Fibroblast of skin of scalp (primary cell): ENCODE data around the gene TBC1D2. TPM values are rescaled to one million over a fixed set of nuclear protein-coding genes. Genes with fewer than 3 reads are reported as not detected.
"Not testable (repeated sequence)": the region's sequence is repeated elsewhere in the genome, so short reads cannot be mapped to it uniquely, and the experiment has no call there.

Experiments used
- DNase-seq: peaks from one replicate; pipeline ENCODE4 v3.0.0-alpha.2; 2013
- polyA plus RNA-seq, 2 experiments: library from polyadenylated mRNA; unstranded; fragments of 120-200 nt; gene quantifications; one replicate each; pipeline ENCODE4 v1.2.1, GENCODE V29; 2013; ENCODE audit not compliant: insufficient read length in 2 of 2

Gene TBC1D2, protein sequence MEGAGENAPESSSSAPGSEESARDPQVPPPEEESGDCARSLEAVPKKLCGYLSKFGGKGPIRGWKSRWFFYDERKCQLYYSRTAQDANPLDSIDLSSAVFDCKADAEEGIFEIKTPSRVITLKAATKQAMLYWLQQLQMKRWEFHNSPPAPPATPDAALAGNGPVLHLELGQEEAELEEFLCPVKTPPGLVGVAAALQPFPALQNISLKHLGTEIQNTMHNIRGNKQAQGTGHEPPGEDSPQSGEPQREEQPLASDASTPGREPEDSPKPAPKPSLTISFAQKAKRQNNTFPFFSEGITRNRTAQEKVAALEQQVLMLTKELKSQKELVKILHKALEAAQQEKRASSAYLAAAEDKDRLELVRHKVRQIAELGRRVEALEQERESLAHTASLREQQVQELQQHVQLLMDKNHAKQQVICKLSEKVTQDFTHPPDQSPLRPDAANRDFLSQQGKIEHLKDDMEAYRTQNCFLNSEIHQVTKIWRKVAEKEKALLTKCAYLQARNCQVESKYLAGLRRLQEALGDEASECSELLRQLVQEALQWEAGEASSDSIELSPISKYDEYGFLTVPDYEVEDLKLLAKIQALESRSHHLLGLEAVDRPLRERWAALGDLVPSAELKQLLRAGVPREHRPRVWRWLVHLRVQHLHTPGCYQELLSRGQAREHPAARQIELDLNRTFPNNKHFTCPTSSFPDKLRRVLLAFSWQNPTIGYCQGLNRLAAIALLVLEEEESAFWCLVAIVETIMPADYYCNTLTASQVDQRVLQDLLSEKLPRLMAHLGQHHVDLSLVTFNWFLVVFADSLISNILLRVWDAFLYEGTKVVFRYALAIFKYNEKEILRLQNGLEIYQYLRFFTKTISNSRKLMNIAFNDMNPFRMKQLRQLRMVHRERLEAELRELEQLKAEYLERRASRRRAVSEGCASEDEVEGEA
- polyA plus RNA-seq (2013, experiment 1 of 2; ENCODE audit: insufficient read length): 10.4 TPM
- 9.7 TPM for polyA plus RNA-seq (2013, experiment 2 of 2; ENCODE audit: insufficient read length)

DNA sequence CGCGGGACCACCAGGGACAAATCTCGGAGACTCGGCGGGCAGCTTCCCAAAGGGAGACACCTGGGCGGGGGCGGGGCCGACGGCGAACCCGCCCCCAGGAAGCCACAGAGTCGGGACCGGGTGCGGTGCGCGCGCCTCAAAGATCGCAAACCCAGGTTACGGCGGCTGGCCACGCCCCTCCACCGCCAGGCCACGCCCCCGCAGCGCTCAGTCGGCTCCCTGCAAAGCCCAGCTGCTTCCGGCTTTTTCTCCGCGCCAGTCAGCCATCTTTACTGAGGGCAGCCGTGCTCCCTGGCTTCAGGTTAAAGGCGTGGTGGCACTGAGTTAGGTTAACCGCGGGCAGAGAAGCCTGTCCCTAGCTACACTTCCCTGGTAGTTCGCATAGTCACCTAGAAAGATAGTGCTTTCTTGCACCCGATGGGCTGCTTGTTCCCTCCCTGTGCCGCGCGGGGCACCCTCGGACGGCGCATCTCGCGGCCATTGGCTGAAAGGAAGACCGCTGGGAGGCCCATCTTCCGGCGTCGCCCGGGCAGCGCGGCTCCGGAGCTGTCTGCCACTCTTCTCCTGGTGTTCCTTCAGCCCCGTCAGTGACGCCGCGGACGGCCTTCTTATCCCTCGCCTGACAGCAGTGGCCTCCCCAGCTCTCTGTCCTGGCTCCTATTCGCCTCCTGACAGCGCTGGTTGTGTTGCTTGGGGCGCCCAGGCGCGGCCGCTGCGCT lies at the start of gene TBC1D2:
TSS of gene TBC1D2 (minus strand) at position 72 of the 719 bp plus-strand sequence. CDS start 108 bp downstream, outside the sequence.
- peak; percentile 93 for DNase-seq

DNA sequence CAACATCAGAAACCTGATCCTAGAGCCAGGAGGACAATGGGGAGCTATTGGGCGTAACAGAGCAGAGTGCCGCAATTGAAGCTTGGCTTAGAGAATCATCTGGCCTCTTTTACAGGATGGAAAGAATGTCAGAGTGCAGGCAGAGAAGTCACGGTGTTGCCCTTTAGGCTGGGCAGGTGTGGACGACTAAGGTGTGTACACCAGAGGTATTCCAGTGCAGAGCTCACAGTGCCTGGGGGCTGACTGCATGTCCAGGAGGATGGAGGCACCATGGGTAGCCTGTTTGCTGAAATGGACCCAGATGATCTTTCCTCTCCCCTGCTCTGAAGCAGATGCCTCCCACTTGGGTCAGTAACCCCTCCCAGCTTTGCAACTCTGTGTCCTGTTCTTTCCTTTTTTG lies 48.9 kb upstream of the TBC1D2 start:
- DNase-seq: no peak

DNA sequence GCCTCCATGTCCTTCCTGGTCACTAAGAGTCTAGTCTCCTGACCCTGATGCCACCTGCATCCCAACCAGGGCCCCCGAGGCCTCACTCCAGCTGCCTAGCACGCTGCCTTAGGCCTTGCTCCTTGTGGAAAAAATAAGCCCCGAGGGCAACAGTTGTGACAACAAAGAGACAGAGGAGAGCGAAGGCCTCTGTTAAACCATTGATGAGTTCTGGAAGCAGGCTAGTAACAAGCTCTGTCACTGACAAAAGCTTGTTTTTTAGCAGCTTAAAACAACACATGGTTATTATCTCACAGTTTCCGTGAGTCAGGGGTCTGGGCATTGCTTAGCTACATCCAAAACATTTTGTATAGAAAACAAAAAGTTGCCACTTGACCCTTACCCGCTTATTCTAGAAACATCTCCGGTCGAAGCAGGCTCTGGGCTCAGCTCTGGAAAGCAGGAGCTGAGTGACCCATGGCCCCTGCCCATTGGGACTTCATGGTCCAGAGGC lies 48.2 kb upstream of the TBC1D2 start:
- no peak for DNase-seq

DNA sequence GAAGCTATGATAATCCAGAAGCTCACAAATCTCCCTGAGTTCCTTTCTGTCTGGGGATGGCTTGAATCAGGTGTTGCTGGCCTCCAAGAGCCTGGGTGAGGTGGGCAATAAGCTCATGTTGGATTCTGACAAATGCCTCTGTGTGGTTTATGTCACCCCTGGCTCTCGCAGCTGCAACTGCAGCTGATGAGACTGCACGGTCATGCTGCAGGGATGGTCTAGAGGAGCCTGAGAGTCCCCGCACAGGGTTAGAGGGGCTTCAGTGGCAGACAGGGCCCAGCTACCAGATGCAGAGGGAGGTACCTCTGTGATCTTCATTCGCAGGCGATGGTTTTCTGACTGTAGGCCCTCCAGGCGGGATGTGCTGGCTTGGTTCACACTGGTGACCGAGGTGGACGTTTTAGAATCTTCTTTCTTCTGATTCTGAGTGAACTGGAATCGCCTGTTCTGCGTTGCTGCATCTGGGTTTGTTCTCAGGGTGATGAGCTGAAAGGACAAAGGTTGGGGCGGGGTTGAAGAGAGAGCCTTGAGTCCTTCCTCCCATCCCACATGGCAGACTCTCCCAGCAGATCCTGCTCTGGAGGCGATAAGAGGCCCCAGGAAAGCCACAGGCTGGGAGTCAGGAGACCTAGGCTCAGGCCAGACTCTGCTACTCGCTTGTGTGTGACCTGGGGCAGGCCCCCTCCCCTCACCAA lies 47.6 kb upstream of the TBC1D2 start:
- DNase-seq: no peak

DNA sequence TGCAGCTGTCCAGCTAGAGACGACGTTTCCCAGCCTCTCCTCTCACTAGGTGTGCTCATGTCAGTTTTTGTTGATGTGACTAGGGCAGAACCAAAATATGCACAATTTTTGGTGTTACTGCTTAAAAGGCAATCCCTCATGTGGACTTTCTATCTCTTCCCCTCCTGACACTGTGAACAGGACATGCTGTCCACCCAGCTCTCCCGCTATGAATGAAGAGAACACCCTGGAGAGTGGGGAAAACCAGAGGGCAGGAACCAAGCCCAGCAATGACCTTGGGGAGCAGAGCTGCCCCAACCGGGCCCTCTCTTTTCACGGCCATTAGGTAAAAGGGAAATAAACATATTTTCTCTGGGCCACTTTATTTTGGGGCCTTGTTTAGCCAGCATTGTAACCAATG lies 46.7 kb upstream of the TBC1D2 start:
- no peak for DNase-seq

DNA sequence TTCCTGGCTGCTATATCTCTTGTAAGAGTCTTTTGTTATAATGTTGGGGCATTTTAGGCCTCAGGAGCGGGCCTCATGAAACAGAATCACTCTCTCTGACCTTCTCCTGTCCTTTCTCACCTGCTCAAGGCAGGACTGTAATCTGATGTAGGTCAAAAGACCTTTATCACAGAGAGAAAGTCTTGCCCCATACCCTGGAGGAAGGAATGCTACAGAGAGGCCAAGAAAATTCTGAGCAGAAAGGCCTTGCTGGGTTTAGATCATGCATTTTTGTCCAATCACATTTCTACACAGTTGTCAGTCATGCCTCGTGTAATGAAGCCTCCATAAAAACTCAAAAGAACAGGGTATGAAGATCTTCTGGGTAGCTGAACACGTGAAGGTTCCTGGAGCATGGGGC lies 45.2 kb upstream of the TBC1D2 start:
- no peak for DNase-seq

DNA sequence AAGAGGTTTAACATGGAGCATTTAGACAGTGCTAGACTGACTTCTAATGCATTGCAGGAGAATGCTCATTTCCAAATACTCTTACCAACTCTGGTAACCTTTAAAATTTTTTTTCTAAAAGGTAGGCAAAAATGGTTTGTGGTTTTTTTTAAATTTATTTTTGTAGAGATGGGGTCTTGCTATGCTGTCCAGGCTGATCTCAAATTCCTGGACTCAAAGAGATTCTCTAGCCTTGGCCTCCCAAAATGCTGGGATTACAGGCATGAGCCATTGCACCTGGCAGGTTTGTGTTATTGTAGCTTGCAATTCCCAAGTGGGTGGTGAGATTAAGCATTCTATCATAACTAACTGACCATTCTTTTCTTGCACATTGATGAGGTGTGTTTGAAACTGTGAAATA lies 43.0 kb upstream of the TBC1D2 start:
- no peak for DNase-seq

DNA sequence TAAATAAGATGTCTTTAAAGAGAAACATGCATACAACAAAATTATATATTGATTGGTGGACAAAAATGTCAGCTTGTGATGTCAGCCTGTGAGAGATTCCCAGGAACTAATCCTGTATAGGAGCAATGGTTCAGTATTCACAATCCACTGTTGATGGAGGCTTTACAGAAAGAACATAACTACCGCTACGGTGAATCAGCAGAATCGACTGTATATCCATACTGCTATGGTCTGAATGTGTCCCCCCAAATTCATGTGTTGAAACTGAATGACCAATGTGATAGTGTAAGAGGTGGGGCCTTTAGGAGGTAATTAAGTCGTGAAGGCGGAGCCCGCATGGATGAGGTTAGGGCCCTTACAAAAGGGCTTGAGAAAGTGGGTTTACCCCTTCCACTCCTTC lies 40.4 kb upstream of the TBC1D2 start:
- no peak for DNase-seq

DNA sequence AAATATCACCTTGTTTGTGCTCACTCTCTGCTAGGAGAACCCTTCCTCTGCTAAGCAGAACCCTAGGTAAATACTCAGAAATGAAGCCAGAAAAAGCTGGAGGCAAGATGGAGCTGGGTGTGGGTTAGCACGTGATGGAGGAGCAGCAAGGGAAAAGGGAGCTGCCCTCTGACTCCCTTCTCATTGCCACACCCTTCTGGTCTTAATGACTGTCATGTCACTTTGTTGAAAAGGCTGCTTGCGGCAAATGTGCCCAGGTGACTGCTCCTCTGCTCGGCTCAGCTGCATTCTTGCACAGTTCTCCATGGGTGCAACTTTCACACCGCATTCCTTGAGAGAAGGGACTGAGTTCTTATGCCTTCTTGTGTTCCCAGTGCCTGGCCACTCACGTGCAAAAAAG lies 36.4 kb upstream of the TBC1D2 start:
- no peak for DNase-seq

DNA sequence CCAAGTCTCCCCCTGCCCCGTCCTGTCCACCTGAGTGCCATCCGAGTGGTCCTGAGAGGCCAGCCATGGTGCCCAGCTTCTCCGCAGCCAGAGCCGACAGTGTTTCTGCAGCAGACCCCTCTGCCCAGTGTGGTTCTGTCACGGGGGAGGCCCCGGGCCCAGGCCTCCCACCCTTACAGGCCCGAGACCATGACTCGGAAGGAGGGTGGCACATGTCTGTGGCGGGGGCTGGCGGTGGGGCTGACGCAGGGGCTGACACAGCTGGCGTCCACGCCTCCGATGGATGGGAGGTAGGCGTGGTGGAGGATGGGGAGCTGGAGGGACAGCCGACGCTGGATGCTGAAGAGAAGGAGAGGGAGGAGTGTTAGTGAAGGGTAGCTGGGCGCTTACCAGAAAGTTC lies 35.0 kb upstream of the TBC1D2 start:
- no peak for DNase-seq

DNA sequence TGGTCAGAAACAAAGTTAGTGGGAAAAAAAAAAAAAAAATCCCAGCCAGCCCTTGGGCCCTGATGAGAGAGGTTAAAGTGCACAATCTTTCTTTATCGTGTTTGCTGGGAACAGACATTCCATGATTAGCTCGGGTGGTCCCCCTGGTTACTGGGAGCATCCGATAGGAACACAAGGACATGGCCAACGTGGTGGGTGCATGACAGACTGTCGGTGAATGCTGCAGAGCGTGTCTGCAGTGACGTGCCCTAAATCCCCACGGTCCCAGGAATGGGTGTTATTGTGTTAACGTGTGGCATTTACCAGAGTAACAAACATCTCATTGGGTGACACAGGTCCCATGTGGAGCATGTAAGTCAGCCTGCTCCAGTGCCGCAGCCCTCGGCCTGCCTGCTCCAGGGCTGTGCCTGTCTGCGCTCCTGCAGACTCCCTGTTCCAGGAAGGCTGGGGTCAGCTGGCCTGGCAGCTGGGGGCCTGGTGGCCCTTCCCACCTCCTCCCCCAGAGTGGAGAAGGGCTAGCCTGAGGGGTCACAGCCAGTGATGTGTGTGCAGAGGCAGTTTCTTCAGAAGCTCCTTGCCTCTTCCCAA lies 34.3 kb upstream of the TBC1D2 start:
- DNase-seq: no peak

DNA sequence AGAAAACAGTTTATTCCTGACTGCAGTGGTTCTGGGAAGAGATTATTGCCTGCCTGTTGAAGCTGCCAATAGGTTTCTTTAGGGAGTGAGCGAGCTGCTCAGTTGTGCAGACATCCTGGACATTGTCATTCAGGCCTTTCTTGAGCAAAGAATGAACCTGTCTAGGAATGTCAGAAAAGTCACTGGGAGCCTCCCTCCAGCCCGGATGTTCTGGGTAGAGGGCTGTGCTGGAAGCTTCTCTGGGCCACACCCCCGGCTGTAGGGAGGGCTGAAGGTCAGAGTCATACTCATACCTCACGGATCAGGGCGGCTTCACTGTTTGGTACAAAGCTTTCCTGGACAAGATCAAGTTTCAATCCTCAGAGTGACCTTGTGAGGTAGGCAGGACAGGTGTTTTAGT lies 33.4 kb upstream of the TBC1D2 start:
- no peak for DNase-seq

DNA sequence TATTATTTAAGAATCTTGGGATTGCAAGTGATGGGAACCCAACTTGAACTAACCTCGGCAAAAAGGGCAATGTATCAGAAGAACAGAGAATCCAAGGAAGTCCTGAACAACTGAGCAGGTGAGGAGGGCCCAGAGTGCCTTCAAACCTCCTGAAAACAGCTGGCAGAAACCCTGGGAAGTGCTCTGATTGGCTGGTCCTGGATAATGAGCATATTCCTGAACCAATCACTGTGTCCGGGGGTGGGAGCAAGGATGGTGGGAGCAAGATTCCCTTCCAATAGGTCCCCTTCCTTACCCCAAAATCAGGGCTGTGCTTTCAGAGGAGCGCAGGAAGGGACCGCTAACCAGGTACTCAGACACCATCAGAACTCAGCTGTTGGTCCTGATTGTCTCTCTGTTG lies 31.9 kb upstream of the TBC1D2 start:
- no peak for DNase-seq

DNA sequence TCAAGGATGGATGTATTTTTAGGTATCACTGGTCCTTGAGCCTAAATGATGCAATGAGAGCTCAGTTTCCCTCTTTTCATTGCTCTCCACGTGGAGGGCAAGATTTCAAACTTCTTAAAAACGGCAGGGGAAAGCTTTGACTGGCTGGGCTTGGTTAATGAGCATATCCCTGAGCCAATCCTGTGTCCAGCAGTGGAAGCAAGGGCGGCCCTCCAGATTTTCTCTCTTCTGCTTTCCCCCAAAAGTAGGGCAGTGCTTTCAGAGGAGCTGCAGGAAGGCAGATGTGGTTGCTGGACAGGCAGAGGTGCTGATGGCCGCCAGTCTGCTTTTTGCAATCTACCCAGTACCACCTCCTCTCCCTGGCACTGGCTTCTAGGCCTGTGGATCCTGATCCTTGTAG lies 30.0 kb upstream of the TBC1D2 start:
- DNase-seq: no peak

DNA sequence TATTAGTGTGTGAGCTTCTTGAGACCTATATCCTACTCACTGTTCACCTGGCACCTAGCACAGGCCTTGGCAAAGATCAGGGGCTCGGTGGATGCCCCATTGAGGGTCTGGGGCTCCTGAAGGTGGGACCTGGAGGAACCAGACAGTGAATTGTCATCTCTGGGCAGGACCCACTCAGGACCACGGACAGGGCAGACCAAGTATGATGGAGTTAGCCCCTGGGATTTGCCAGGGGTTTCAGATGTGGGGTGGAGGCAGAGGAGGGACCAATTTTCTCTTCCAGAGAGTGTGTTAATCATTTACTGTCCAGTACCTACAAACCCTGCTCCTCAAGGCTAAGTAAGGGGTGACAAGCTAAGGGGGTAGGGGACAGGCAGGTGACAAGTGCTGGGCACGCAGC lies 29.3 kb upstream of the TBC1D2 start:
- DNase-seq: no peak

DNA sequence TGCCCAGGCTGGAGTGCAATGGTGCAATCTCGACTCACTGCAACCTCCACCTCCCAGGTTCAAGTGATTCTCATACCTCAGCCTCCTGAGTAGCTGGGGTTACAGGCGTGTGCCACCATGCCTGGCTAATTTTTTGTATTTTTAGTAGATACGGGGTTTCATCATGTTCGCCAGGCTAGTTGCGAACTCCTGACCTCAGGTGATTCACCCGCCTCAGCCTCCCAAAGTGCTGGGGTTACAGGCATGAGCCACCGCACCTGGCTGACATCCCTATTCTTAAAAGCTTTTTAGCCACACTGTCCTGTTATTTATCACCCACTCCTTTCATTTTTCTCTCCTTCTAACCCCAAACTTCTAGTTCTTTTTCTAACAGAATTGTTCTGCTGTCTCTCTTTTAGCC lies 27.7 kb upstream of the TBC1D2 start:
- not testable (repeated sequence) for DNase-seq

DNA sequence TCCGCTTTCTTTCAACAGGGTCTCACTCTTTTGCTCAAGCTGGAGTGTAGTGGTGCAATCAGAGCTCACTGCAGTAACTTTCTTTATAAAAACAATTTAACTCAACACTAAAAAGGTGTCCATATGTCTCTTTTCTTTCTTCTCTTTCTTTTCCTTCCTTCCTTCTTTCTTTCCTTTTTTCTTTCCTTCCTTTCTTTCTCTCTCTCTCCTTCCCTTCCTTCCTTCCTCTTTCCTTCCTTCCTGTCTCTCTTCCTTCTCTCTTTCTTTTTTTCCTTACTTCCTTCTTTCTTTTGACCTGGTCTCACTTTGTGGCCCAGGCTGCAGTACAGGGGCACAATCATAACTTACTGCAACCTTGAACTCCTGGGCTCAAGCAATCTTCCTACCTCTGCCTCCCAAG lies 25.8 kb upstream of the TBC1D2 start:
- no peak for DNase-seq

DNA sequence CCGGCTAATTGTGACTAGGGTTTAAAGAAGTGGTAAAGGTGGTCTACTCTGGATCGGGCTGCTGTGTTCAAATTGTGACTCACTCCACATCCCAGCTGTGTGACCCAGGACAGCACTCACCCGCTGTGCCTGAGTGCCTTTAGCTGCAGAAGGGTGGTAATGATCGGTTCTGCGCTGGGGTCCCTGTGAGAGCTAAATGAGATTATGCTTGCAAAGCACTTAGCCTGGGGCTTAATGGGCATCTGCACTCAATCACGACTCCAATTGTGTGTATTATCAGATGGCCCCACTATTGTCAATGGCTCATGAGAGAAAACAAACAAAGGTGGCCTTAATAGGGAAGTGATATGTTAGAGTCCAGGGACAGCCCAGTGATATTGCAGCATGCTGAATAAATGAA lies 25.1 kb upstream of the TBC1D2 start:
- no peak for DNase-seq

DNA sequence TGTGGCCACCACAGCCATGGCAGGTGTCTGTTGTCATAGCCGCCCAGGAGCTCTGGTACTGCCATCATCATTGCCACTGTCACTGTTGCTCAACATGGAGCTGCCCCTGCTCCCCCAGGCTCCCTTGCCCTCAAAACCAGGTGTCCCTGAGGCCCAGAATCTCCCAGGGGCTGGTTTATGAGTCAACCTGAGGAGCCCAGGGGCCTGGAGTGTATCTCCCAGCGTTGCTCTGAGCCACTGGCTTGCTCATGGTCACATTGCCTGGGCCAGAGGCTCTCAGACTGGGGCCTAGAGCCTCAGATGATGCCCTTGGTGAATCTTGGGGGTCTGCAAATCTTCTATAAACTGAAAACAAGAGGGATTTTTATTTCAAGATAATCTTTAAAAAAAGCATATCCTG lies 24.7 kb upstream of the TBC1D2 start:
- DNase-seq: no peak

DNA sequence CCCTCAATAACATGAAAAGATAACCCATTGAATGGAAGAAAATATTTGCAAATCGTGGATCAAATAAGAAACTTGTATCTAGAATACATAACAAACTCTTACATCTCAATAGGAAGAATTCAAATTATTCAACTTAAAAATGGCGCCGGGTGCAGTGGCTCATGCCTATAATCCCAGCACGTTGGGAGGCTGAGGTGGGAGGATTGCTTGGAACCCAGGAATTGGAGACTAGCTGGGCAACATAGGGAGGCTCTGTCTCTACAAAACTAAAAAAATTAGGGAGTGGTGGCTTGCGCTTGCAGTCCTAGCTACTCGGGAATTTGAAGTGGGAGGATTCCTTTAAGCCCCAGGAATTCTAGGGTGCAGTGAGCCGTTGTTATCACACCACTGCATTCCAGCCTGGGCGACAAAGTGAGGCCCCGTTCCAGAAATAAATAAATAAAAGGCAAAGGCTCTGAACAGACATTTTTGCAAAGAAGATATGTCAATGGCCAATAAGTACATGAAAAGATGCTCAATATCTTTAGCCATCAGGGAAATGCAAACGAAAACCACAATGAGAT lies 21.5 kb upstream of the TBC1D2 start:
- DNase-seq: no peak

DNA sequence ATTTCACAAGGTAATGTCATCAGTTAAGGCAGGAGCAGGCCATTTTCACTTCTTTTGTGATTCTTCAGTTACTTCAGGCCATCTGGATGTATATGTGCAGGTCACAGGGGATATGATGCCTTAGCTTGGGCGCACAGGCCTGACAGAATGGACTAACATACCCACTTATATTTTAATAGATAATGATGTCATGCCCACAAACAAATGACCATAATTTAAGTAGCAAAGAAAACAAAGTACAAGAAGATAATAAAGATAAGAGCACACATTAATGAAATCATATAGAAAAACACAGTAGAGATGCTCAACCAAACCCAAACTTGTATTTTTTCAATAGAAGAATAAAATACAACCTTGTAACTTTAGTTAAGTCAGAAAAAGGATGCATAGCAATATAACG lies 19.7 kb upstream of the TBC1D2 start:
- DNase-seq: no peak
